HG02870 (cell line): ENCODE results near the gene HOXD8.

Experiments
- ATAC-seq: cut with Tn5 transposase; IDR thresholded peaks from one replicate; pipeline ENCODE4 v1.9.1; 2021; ENCODE audit warnings: mild to moderate bottlenecking, moderate library complexity; ENCODE audit not compliant: unreplicated experiment

HOXD8 gene

DNA sequence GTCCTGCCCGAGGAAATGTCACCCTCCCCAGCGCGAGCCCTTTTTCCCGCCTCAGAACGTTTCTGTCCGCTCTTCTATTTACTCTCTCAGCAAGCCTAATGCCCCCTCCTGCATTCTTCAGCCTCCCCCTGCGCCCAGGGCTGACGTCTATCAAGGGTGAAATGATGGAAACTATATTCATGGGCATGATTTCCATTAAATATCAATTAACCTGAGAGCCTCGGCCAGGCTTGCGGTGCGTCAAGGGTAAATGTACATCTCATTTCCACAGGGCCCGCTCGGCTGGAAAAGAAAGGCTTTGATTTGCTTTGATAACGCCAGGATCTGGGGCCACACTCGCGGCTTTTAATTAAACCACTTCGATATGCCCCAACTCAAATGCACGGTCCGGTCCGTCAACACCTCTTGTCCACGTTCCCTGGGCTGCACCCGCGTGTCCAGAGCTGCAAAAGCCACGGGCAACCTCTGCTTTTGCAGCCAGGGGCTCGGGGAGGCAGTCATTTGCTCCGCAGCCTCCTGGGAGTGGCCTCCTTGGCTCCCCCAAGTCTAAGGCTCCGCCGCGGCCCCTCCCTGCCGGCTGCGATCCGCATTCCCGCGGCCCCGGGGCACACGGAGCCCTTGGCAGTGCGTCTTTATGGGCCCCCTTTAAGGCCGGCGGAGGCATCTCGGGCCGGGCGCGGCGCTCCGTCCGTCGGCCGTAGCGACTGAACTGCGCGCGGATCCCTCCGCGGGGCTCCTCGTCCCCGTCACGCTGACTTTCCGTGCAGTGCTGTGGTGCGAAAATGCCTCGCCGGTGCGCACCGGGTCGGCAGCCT is at the start of gene HOXD8:
HOXD8 (plus strand) TSS at position 724 of the 815 bp plus-strand sequence. CDS start 662 bp downstream, outside the sequence.
- no peak for ATAC-seq

DNA sequence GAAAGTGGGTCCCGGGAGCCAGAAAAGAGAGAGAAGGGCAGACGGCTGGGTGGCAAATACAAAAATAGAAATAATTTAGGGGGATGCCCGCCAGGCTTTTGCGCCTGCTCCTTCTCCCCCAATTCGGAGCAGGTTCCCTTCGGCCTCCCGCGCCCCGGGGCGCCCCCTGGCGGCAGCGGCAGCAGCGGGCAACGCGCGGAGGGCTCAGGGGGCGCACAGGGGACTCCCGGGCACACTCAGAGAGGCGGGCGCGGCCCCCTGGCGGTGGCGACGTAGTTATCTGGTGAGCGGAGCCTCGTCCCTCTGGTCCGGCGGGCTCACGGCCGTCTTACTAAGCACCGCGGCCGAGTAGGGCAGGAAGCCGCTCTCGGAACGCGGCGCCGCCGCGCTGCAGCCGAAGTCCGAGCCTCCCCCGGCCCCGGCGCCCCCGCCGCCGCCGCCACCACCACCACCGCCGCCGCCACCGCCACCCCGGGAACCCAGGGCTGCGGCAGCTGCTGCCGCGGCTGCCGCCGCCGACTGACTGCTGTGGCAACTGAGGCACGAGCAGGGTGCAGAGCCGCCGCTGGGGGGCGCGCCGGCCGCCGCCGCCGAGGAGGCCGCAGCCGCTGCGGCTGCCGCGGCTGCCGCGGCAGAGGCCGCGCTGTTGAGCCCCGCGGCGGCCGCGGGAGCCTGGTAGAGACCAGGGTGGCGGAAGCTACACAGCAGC is 49.5 kb upstream of the HOXD8 start:
- ATAC-seq: no peak

DNA sequence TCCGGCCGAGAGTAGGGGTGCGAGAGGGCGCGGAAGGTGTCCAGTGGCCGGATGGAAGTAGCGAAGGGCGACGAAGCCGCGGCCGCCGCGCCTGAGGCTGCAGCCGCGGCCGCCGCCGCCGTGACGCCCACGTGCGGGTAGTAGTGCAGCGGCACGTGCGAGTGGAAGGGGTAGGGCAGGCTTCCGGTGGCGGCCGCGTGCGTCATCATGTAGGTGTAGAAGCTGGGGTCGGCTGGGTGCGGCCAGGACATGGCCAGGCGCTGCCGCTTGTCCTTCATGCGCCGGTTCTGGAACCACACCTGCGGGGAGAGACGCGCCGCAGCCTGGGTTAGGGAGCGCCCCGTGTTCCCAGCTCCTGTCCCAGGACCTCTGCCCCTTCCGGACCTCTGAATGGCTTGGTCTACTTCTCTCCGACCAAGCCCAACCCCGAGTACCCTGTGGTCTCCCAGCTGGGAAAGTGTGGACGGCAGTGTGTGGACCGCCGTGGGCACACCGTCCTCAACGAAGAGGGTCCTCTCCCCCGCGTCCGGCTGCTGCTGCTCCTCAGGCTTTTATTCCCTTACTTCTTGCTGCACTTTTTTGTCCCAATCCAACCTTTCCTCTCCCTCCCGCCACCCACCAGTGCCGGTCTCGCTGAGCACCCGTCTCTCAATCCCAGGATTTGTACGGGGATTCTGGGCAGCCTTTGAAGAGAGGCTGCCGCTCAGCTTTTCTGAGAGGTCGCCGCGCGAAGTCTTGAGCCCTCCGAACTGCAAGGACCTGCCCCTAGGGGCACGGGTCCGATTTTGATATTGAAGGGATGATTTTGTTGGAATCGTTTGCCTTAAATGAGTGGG is 48.7 kb upstream of the HOXD8 start:
- ATAC-seq: no peak

DNA sequence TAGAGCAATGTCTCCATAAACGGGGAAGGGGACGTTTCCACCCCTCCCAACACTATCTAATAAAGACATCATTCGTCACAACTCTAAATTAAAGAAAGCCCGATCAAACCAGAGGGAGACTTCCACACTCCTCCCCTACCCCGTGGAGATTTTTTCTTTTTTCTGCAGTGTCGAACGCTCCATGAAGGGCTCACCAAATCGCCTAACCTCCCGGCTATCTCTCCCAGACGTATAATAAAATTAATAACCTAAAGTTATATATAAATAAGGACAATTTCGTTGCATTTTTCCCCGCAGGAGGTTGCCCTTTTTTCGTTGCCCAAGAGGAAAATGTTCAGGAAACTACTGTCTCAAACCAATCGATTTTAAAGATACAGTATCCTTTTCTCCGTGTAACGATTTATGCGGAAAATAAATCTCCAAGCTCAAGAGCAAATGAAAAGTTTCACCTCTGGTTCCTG is 48.1 kb upstream of the HOXD8 start:
- ATAC-seq: no peak

DNA sequence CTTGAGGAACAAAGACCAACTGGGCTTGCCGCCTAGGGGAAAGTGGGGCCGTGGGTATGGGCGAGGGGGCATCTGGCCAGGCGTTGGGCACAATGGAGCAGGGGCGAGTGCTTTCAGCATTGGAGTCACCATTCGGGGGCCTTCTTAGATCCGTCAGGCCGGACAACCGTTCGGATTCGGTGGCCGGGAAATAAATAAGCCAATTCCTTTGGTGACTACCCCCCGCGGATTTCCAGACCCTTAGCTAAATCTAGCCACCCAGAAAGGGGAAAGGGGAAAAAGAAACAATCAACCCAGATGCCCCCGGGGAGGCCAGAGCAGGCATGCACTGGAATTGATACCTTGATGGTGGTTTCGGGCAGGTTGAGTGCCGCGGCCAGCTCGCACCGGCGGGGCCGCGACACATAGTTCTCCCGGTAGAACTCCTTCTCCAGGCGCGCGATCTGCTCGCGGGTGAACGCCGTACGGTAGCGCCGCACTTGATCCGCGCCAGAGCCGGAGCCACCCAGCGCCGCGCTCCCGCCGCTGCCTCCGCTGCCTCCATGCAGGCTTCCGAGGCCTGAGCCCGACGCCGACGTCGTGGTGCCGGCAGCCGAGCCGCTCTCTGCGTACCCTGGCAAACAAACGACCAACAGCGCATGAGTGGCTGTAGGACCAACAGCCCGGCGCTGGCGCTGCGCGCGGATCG is 47.5 kb upstream of the HOXD8 start:
- no peak for ATAC-seq

DNA sequence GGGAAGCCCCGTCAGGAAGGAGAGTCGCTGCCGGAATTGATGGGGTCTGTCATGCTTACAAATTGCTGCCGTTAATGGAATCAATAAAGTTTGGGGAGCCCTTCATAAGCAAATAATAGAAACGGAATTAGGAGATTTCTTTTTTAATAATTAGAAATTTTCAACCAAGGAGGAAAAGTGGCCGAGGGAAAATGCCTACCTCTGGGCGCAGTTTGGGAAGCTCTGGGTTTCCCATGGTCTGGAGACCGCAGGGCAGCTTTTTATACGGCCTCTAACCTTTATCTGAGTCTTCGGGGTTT is 47.0 kb upstream of the HOXD8 start:
- no peak for ATAC-seq

DNA sequence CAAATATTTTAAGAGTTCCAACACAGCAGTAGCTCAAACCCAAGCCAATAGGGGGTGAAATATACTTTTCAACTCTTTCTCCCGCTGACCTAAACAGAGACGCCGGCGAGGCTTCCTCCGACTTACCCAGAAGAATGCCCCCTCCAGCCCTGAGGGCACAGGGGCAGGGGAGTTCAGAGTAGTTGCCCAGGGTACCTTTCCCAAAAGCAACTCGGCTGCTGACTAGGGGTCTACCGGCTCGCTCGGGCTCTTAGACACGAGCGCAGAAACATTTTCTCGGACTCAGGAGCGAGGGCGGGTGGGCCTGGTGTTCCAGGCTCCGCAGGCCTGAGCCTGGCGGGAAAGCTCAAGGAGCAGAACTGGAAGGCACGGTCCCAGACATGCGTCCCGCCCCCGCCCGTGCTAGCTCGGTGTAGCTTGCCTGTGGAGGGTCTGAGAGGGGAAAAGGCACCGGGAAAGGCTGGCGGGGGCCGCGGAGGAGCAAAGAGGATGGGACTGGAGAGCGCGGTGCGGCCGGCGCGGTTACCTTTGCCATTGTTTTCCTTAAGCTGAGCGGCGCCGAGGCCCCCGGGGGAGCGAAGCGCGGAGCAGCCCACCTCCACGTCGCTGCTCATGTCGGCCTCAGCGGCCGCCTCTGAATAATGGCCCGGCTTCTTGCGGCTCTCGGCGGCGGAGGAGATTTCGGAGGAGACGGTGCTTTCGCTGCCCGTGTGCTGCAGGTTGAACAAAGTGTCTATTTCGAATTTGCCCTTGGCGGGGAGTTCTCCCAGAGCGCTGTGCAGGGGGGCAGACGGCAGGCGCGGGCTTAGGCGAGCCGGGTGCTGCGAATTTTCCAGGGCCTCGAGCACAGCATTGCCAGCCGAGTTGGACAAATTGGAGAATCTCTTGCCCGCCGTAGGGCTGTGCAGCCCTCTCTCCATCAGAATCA is 46.4 kb upstream of the HOXD8 start:
- no peak for ATAC-seq

DNA sequence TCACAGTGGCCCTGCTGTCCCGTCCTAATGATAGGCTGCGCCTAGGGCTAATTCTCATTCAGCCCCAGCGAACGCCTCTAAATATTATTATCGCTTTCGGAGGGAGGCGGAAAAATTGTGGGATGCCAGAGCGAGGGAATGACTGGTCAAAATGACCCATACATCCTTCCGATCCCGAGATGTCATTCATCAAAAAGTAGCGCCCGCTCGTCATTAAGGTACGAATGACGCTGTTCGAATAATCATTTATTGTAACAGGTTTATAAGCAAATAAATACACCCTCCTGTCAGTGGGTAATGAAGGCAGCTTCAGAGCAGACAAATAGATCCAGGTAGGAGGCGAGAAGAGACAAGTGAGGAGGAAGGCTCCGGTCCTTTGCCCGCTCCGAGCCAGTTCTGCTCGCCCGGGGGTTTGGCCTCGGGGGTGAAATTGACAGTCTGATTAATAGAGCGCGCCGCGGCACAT is 45.7 kb upstream of the HOXD8 start, which contains the start of gene EVX2:
EVX2 (minus strand) TSS at position 167 of the 466 bp plus-strand sequence. CDS start 186 bp downstream, outside the sequence.
- ATAC-seq: no peak

DNA sequence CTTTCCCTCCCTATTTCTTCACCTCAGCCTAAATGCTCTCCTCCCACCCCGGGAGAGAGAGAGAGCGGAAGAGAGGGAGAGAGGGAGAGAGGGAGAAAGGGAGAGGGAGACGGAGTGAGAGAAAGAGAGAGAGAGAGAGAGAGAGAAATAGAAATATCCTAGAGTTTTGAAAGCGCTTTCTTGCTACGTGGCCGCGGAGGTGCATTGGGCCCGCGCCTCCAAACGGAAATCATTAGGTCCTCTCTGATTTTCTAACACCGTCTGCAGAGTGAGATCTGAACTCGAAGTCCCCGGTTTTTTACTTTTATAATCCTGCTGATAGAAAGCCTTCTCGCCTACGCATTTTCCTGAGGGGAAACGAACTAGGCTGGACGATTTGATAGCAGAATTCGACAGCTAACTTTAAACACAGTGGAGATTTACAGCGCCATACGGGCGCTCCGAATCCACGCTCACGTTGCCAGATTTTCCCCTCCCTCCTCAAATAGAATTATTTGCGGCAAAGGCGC is 44.8 kb upstream of the HOXD8 start:
- no peak for ATAC-seq

DNA sequence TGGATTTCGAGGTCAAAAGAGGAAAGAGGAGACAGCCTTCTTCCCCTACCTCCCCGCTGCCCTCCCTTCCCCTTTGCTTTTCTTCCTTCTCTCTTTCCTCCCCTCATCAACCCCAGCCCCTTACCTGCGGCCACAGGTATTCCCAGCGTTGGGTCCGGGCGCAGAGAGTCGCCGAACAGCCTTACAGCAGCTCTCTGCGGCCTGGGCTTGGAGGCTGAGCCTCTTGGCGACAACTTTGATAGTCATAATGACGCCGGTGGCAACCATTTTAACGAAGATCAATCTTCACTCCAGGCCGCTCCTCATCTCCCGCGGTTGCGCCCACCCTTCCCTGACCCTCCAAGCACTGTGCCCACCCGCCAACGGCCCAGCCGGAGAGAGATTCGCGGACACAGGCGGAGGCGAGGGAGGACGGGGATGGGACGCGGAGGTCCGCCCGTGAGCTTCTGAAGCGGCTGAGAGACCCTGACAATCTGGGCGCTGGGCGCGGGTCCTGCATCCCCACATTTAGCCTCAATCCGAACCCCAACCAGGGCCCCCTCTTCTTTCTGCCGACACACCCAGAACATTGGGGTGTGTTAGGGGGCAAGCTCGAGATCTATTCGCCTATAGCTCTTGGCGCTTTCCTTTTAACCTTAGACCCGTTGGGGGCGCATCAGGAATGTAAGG is 44.3 kb upstream of the HOXD8 start:
- ATAC-seq: no peak

DNA sequence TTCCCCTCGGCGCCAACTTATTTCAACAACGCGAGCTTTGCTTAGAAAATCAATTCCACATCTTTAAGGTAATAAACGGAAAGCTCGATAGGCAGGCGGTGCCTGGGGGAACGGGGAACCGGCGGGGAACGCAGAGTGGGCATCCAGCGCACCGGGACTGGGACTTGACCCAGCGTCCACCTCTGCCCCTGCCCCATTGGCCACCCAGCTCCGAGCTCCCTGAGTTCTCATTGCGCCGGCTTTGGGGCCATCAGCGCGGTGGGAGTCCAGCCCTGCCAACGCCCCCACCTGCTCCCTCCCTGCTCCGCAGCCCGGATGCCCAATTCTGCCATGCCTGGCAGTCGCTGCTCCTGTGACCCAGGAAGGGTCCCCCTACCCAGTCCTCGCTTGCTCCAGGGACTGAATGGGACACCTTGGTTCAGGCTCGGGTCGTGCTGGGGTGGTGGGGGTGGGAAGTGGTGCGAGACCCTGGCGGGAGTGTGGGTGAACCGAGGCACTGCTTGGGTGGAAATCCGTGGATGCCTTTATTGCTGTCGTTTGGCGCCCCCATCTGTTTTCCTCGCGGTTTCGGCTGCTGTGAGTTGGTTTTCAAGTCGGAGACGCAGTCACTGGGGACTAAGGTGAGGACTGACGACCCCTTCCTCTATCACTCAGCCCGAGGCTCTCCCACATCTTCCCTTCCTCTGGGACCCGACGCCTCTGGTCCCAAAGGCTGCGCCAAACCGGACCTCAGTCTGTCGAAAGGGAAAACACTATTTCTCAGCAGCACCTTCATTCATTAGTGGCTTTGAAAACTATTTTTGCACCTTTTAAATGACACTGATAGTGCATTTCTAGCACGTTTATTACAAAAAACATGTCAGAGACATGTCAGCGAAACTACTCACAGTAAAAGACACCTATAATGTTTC is 43.4 kb upstream of the HOXD8 start:
- no peak for ATAC-seq

DNA sequence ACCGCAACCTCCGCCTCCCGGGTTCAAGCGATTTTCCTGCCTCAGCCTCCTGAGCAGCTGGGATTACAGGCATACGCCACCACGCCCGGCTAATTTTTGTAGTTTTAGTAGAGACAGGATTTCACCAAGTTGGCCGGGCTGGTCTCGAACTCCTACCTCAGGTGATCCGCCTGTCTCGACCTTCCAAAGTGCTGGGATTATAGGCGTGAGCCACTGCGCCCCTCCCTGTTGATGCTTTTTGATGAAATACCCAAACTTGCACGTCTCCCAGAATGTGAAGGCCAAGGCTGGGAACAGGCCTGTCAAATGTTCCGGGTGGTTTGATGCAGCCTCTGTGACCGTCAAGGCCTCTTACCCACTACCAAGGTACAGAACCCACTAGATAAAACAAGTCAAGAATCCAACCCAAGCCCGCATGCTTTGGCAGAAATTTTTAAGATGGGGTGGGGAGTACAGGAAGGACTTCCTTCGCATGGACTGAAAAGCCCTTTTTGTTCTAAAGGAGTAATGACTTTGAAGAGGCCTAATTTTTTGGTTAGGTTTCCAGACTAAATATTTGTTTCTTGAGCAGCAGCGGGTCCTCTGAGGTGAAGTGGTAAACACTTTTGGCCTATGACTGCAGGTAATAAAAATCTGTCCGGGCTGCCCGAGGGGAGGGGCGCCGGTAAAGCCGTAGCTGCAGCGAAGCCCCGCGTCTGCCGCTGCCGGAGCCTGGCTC is 42.0 kb upstream of the HOXD8 start:
- no peak for ATAC-seq

DNA sequence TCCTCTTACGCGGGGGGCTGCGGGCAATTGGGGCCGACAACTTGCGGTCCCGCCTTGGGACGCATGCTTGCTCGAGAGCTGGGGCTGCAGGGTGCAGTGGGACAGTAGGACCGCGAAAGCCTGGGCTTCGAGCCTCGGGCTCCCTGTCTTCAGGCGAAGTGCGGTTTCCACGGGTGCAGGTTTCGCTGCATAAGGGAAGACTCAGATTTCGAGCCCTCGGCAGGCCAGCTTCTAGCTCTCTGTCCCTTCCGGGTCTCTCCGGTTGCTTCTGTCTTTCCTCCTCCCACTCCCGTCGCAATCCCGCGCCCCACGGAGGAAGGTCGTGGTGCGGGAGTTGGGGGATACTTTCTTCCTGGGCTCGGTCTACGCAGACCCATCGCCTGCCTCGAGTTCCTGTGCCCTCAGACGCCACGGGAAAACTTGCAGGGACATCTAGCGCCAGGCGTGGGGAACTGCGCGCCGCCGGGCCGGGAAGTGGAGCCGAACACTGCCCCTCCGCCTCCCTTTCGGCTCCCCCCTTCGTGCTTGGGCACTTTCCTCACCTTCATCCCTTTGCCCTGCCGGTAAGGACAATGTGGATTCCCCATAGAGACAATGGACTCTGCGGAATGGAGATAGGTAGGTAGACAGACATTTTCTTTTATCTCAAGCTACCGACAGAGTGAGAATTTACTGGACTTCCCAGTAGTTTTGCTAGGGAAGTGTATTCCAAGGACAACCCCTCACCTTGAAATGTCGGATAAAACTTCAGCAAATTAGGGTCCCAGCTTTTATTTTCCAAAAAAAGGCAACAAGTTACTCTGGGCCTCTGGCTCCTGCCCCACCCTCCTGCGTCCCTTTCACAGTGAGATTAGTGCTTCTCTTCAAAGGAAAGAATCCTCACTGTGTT is 41.2 kb upstream of the HOXD8 start:
- ATAC-seq: peak; percentile 79

DNA sequence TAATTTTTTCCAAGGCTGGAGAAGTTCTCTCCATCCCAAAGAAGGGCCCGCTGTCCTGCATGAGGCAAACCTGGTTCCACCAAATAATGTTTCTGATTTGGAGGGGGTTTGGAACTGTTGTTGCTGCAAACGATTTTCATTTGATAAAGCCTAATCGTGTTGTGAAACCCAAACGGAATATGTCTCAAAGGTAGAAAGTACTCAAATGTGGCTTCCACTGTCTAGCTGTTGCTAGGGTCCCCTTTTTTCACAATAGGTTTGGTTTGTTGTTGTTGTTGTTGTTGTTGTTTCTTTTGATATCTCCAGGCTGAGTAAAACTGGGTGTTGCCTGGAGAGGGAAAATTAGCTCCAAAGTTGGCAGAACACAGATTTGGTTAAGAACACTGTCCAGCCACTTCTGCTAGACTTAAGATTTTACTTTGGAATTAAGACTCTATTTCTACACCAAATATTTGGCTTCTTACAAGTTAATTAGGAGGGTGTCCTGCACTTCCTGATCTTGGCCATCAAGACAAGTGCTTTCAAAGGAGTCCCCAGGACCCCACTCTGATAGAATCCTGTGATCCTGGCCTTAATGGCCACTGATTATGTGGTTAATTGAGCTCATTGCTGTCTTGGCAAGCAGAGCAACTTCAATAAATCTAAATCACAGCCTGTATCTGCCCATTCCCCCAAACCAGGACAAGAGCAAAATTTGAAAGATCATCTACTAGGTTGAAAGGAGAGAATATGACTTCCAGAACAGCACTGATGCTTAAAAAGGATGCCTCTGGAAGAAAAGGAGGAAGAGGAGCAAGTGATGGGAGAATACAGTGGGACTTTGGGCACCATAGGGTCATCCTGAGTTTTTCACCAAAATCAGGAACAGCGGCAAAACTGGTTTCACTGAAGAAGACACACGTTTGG is 40.3 kb upstream of the HOXD8 start:
- no peak for ATAC-seq

DNA sequence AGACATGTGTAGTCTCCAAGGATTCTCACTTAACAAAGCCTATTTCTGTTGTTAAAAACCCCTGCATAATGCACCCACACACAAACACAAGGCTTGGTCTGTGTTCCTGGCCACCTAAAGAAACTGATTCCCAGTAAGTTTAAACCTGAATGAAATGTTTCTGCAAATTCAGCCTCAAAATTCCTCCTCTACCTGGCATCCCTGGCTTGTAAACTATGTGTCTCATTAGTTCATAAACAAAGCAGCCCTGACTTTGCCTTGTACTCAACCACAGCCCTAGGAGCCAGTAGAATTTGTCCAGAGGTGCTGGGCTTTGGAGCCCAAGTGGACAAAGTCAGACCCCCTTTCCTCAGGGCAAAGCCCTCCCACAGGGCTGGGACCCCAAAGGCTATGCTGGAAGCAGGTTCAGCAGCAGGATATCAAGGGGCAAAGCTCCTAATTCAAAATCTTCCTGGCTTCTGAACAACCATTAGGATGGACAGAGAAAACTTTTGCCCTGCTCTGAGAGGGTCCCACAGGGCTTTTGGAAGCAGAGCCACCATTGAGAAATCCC is 39.6 kb upstream of the HOXD8 start:
- ATAC-seq: no peak
